OCI-LY7 (cell line): Measurements from ENCODE around the gene PPY.

Experiments used
- CTCF ChIP-seq: fragments of 200-600 bp; sonication (generic); conservative IDR thresholded peaks from 2 replicates; pipeline ENCODE4 v1.5.1; 2014; ENCODE audit warnings: mild to moderate bottlenecking, antibody characterized with exemption, low read length, moderate library complexity, mixed read lengths
- EZH2phosphoT487 ChIP-seq: fragments of 200-600 bp; sonication (generic); IDR thresholded peaks from 2 replicates; pipeline ENCODE4 v1.6.1; 2018; ENCODE audit warnings: low read depth, borderline replicate concordance, mild to moderate bottlenecking, mixed run types, antibody characterized with exemption, low read length, moderate library complexity, mixed read lengths

GRCh38 chr17:43935926-43936261 is 6.4 kb downstream of the PPY start:
- TF ChIP-seq CTCF, result no peak
- TF ChIP-seq EZH2phosphoT487, result no peak
